HG03103 (cell line): ENCODE data around the gene LAMA3.

Experiments used
- ATAC-seq: cut with Tn5 transposase; IDR thresholded peaks from one replicate; pipeline ENCODE4 v1.9.1; 2021; ENCODE audit warnings: low read depth; ENCODE audit not compliant: unreplicated experiment

The LAMA3 gene

GRCh38 chr18:23669804-23670405, 19.3 kb upstream of the LAMA3 start:
- no peak for ATAC-seq

- ATAC-seq: no peak
Observed at GRCh38 chr18:23671564-23671963, 17.7 kb upstream of the LAMA3 start.

GRCh38 chr18:23673725-23674124, 15.5 kb upstream of the LAMA3 start:
- ATAC-seq: no peak

GRCh38 chr18:23675236-23675635, 14.0 kb upstream of the LAMA3 start:
- no peak for ATAC-seq

- no peak for ATAC-seq
Observed at GRCh38 chr18:23675896-23676295, 13.4 kb upstream of the LAMA3 start.

GRCh38 chr18:23682045-23682444, 7.2 kb upstream of the LAMA3 start:
- no peak for ATAC-seq

GRCh38 chr18:23682472-23682871, 6.8 kb upstream of the LAMA3 start:
- ATAC-seq: no peak

- ATAC-seq: no peak
Observed at GRCh38 chr18:23683155-23683554, 6.1 kb upstream of the LAMA3 start.

- no peak for ATAC-seq
Observed at GRCh38 chr18:23683671-23684070, 5.6 kb upstream of the LAMA3 start.

- ATAC-seq: no peak
Observed at GRCh38 chr18:23684515-23685197, 4.6 kb upstream of the LAMA3 start.

GRCh38 chr18:23688528-23688927, 725 bp upstream of the LAMA3 start:
- ATAC-seq: no peak

GRCh38 chr18:23689616-23690504, 607 bp downstream of the LAMA3 start:
- ATAC-seq: no peak

GRCh38 chr18:23690505-23691068, 1.3 kb downstream of the LAMA3 start:
- ATAC-seq: no peak

- no peak for ATAC-seq
Observed at GRCh38 chr18:23693846-23694245, 4.6 kb downstream of the LAMA3 start.

- no peak for ATAC-seq
Observed at GRCh38 chr18:23694637-23695430, 5.6 kb downstream of the LAMA3 start.

- ATAC-seq: no peak
Observed at GRCh38 chr18:23701017-23701416, 11.8 kb downstream of the LAMA3 start.

GRCh38 chr18:23701544-23702064, 12.4 kb downstream of the LAMA3 start:
- ATAC-seq: no peak

- no peak for ATAC-seq
Observed at GRCh38 chr18:23702606-23703005, 13.4 kb downstream of the LAMA3 start.

- ATAC-seq: no peak
Observed at GRCh38 chr18:23703057-23703986, 14.1 kb downstream of the LAMA3 start.
